Measurements from ENCODE around the gene INPPL1.

INPPL1 gene

DNA sequence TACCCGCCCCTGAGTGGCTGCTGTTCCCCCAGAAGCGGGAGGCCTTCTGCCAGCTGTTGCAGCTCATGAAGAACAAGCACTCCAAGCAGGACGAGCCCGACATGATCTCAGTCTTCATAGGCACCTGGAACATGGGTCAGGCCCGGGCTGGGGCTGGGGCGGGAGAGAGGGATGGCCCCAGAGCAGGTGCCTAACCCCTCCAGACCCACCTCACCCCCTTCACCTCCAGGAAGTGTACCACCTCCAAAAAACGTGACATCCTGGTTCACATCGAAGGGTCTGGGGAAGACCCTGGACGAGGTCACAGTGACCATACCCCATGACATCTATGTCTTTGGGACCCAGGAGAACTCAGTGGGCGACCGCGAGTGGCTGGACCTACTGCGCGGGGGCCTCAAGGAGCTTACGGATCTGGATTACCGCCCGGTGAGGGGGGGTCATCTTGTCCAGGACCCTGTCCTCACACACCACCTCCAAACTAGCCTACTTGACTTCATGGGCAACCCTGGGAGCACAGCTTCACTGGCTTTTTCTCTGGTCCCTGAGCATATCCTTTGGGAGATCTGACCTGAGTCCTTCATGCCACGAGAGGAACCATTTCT is 6.3 kb downstream of the INPPL1 start:
- TF ChIP-seq, protein P1, sequence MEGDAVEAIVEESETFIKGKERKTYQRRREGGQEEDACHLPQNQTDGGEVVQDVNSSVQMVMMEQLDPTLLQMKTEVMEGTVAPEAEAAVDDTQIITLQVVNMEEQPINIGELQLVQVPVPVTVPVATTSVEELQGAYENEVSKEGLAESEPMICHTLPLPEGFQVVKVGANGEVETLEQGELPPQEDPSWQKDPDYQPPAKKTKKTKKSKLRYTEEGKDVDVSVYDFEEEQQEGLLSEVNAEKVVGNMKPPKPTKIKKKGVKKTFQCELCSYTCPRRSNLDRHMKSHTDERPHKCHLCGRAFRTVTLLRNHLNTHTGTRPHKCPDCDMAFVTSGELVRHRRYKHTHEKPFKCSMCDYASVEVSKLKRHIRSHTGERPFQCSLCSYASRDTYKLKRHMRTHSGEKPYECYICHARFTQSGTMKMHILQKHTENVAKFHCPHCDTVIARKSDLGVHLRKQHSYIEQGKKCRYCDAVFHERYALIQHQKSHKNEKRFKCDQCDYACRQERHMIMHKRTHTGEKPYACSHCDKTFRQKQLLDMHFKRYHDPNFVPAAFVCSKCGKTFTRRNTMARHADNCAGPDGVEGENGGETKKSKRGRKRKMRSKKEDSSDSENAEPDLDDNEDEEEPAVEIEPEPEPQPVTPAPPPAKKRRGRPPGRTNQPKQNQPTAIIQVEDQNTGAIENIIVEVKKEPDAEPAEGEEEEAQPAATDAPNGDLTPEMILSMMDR (IDR thresholded peaks at IDR 0.05; ENCODE audit: borderline replicate concordance, extremely low read depth, low read length, poor library complexity, severe bottlenecking): no peak
- TF ChIP-seq EZH2 (IDR thresholded peaks at IDR 0.05; ENCODE audit: borderline replicate concordance, low read depth, low read length, severe bottlenecking): no peak
- DNase-seq (no peak), ATAC-seq (ENCODE audit: insufficient read depth, low read depth) (no peak)
- Histone ChIP-seq H4K20me1 (ENCODE audit: insufficient read depth, low read length) (peaks cover 32% of the 10 kb centered on the region), H3K4me3 (ENCODE audit: low read depth in 1 of 2, low read length in 2 of 2) (no peak overlapping the region), H3K4me1 (ENCODE audit: insufficient read depth, low read length) (peaks cover 12% of the 10 kb centered on the region), H3K9ac (ENCODE audit: low read depth, low read length) (no peak overlapping the region), H3K4me2 (ENCODE audit: insufficient read depth, low read length) (no peak overlapping the region), H3K27ac (ENCODE audit: low read length) (no peak overlapping the region), H2AFZ (ENCODE audit: low read depth, low read length) (no peak overlapping the region), H3K36me3 (ENCODE audit: insufficient read depth, low read length) (peaks cover 96% of the 10 kb centered on the region), H3K79me2 (ENCODE audit: insufficient read depth, low read length) (peaks cover 16% of the 10 kb centered on the region), H3K9me3 (ENCODE audit: insufficient read depth, low read length, severe bottlenecking) (no peaks in the 10 kb centered on the region), H3K27me3 (ENCODE audit: insufficient read depth, low read length, poor library complexity) (no peaks in the 10 kb centered on the region)

DNA sequence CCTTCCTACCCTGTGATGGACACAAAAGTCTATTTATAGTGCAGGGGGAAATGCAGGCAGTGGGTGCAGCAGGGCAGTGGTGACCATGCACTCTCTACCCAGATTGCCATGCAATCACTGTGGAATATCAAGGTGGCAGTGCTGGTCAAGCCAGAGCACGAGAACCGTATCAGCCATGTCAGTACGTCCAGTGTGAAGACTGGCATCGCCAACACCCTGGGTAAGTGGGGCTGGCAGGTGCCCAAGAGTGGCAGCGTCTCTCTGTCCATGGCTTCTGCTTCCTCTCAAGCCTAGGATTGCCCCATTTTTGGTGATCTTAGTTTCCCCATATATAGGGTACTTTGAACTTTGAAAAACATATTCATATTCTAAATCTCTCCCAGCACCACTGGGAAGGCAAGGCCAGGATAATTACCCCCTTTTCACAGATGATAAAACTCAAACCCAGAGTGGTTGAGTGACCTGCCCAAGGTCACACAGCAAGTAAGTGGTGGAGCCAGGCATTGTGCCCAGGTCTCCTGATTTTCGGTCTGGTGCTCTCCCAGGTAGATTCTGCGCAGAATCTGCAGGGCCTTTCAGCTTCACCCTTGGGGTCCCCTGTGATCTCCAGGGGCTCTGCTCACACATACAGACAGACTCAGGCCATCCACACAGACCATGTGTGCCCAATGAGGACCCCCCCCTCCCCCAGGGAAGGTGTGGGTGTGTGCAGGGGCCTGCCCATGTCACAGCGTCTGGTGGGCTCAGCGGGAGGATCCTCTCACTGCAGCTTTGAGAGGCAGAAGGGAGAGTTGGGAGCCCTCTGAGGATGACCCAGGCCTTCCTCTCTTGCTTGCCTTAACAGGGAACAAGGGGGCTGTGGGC is 7.1 kb downstream of the INPPL1 start:
- no peak for ATAC-seq (ENCODE audit: insufficient read depth, low read depth)
- Histone ChIP-seq H3K9me3 (ENCODE audit: insufficient read depth, low read length, severe bottlenecking) (no peaks in the 10 kb centered on the region), H3K27ac (ENCODE audit: low read length) (no peak overlapping the region), H3K4me2 (ENCODE audit: insufficient read depth, low read length) (no peak overlapping the region), H4K20me1 (ENCODE audit: insufficient read depth, low read length) (peaks cover 28% of the 10 kb centered on the region), H3K4me3 (ENCODE audit: low read depth in 1 of 2, low read length in 2 of 2) (no peak overlapping the region), H2AFZ (ENCODE audit: low read depth, low read length) (no peak overlapping the region), H3K4me1 (ENCODE audit: insufficient read depth, low read length) (peaks cover 4% of the 10 kb centered on the region; the same call in 1 of the 2 replicates), H3K36me3 (ENCODE audit: insufficient read depth, low read length) (peaks cover 100% of the 10 kb centered on the region), H3K9ac (ENCODE audit: low read depth, low read length) (no peak overlapping the region), H3K27me3 (ENCODE audit: insufficient read depth, low read length, poor library complexity) (no peaks in the 10 kb centered on the region), H3K79me2 (ENCODE audit: insufficient read depth, low read length) (peaks cover 11% of the 10 kb centered on the region)
- no peak for DNase-seq
- TF ChIP-seq EZH2 (IDR thresholded peaks at IDR 0.05; ENCODE audit: borderline replicate concordance, low read depth, low read length, severe bottlenecking): no peak
- TF ChIP-seq, protein P1 (IDR thresholded peaks at IDR 0.05; ENCODE audit: borderline replicate concordance, extremely low read depth, low read length, poor library complexity, severe bottlenecking): no peak

DNA sequence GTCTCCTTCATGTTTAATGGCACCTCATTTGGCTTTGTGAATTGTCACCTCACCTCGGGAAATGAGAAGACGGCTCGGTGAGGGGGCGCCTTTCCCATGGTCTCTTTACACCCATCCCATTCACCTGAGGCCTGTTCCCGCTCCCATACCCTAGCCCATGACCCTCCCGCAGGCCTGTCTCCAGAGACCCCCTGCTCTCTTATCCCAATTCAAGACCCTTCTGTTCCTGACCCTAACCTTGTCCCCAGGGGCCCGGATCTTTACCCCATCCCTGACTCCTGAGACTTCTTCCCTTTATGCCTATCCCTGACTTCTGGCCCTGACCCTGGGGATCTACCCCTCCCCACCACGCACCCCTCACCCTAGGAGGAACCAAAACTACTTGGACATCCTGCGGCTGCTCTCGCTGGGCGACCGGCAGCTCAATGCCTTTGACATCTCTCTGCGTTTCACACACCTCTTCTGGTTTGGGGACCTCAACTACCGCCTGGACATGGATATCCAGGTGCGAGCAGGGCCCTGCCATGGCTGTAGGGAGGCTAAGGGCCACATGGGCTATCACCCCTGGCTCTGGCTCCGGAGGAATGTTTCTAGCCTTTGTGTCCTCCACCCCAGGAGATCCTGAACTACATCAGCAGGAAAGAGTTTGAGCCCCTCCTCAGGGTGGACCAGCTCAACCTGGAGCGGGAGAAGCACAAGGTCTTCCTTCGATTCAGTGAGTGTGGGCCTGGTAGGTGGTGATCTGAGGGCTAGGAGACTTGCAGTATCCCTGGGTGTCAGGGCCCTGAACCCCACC is 7.9 kb downstream of the INPPL1 start:
- H3K9ac ChIP-seq (ENCODE audit: low read depth, low read length): no peak overlapping the region
- H3K4me3 ChIP-seq (ENCODE audit: low read depth in 1 of 2, low read length in 2 of 2): no peak overlapping the region

More for the DNA sequence above, 7.9 kb downstream of the INPPL1 start:
- DNase-seq (no peak), ATAC-seq (ENCODE audit: insufficient read depth, low read depth) (no peak)
- peaks cover 4% of the 10 kb centered on the region; the same call in 1 of the 2 replicates for H3K79me2 ChIP-seq (ENCODE audit: insufficient read depth, low read length)
- H3K4me2 ChIP-seq (ENCODE audit: insufficient read depth, low read length): no peak overlapping the region
- peaks cover 28% of the 10 kb centered on the region for H4K20me1 ChIP-seq (ENCODE audit: insufficient read depth, low read length)
- no peak for TF ChIP-seq EZH2 (IDR thresholded peaks at IDR 0.05; ENCODE audit: borderline replicate concordance, low read depth, low read length, severe bottlenecking)
- TF ChIP-seq, protein P1 (IDR thresholded peaks at IDR 0.05; ENCODE audit: borderline replicate concordance, extremely low read depth, low read length, poor library complexity, severe bottlenecking): no peak
- no peak overlapping the region for H2AFZ ChIP-seq (ENCODE audit: low read depth, low read length)
- no peak overlapping the region for H3K27ac ChIP-seq (ENCODE audit: low read length)
- H3K36me3 ChIP-seq (ENCODE audit: insufficient read depth, low read length): peaks cover 100% of the 10 kb centered on the region
- H3K27me3 ChIP-seq (ENCODE audit: insufficient read depth, low read length, poor library complexity): no peaks in the 10 kb centered on the region
- no peaks in the 10 kb centered on the region for H3K9me3 ChIP-seq (ENCODE audit: insufficient read depth, low read length, severe bottlenecking)
- no peaks in the 10 kb centered on the region for H3K4me1 ChIP-seq (ENCODE audit: insufficient read depth, low read length)
